IMR-90 (cell line): ENCODE data around the gene LRRC31. TPM values are rescaled to one million over a fixed set of nuclear protein-coding genes. Genes with fewer than 3 reads are reported as not detected.

Experiments used
- ATAC-seq: fragments of 200-7000 bp; cut with Tn5 transposase; 2 replicates; pipeline ENCODE4 v1.9.1; 2020; ENCODE audit warnings: low read depth, mild to moderate bottlenecking, moderate library complexity
- BruUV-seq: library from RNA; stranded (reverse); fragments of 400-500 nt; replicated peaks from 2 replicates; lab custom pipeline; 2021; lab: Mats Ljungman, UMichigan
- CTCF ChIA-PET: fragments of 300-600 bp; formaldehyde crosslinking; extraction: SDS; loops from one replicate; lab custom pipeline; 2021; ENCODE audit warnings: antibody characterized with exemption; lab: Yijun Ruan, JAX
- POLR2A ChIA-PET: fragments of 300-600 bp; sonication (Branson Sonifier 250); formaldehyde crosslinking; loops from one replicate; lab custom pipeline; 2022; ENCODE audit warnings: antibody characterized with exemption; ENCODE audit not compliant: unreplicated experiment; lab: Charles Lee
- DNase-seq: peaks from one replicate; pipeline ENCODE4 v3.0.0; 2013
- H2AFZ ChIP-seq: replicated peaks from 2 replicates; pipeline ENCODE3; 2013; ENCODE audit warnings: low read length, mild to moderate bottlenecking; ENCODE audit not compliant: poor library complexity
- H2AK5ac ChIP-seq: 2 replicates; pipeline ENCODE4 v1.6.1; 2013; ENCODE audit warnings: low read depth, low read length, inconsistent platforms
- H2AK9ac ChIP-seq: replicated peaks from 2 replicates; pipeline ENCODE3; 2013; ENCODE audit warnings: mild to moderate bottlenecking, low read depth, low read length, moderate library complexity; ENCODE audit not compliant: poor library complexity
- H2BK120ac ChIP-seq: 2 replicates; pipeline ENCODE4 v1.6.1; 2013; ENCODE audit warnings: low read depth, low read length, inconsistent platforms
- H2BK15ac ChIP-seq: 3 replicates; pipeline ENCODE4 v1.6.1; 2013; ENCODE audit warnings: low read depth, low read length, inconsistent platforms
- H2BK20ac ChIP-seq: 2 replicates; pipeline ENCODE4 v1.6.1; 2013; ENCODE audit warnings: low read depth, mild to moderate bottlenecking, inconsistent platforms, low read length, moderate library complexity
- H2BK5ac ChIP-seq: 2 replicates; pipeline ENCODE4 v1.6.1; 2013; ENCODE audit warnings: mild to moderate bottlenecking, low read depth, low read length, inconsistent platforms; ENCODE audit not compliant: poor library complexity, severe bottlenecking
- H3K14ac ChIP-seq: replicated peaks from 2 replicates; pipeline ENCODE4 v1.6.1; 2013; ENCODE audit warnings: low read depth, low read length, inconsistent platforms
- H3K18ac ChIP-seq: 2 replicates; pipeline ENCODE4 v1.6.1; 2013; ENCODE audit warnings: low read depth, low read length, control low read depth
- H3K23ac ChIP-seq: 2 replicates; pipeline ENCODE4 v1.6.1; 2013; ENCODE audit warnings: low read depth, low read length, inconsistent platforms
- H3K27ac ChIP-seq: 2 replicates; pipeline ENCODE4 v1.5.1; 2013; ENCODE audit warnings: mild to moderate bottlenecking, control low read depth, low read length; ENCODE audit not compliant: insufficient read depth
- H3K27me3 ChIP-seq: 2 replicates; pipeline ENCODE4 v1.6.1; 2013; ENCODE audit warnings: low read length; ENCODE audit not compliant: control insufficient read depth, insufficient read depth
- H3K36me3 ChIP-seq: 2 replicates; pipeline ENCODE4 v1.6.1; 2013; ENCODE audit warnings: low read length, mixed read lengths; ENCODE audit not compliant: control insufficient read depth, insufficient read depth
- H3K4ac ChIP-seq: 2 replicates; pipeline ENCODE4 v1.6.1; 2013; ENCODE audit warnings: low read depth, low read length, inconsistent platforms
- H3K4me1 ChIP-seq: 2 replicates; pipeline ENCODE4 v1.6.1; 2013; ENCODE audit warnings: low read length, mixed read lengths; ENCODE audit not compliant: control insufficient read depth, insufficient read depth
- H3K4me2 ChIP-seq: 2 replicates; pipeline ENCODE4 v1.6.1; 2013; ENCODE audit warnings: low read depth, mild to moderate bottlenecking, control low read depth, low read length, moderate library complexity
- H3K4me3 ChIP-seq: 2 replicates; pipeline ENCODE4 v1.5.1; 2013; ENCODE audit warnings: low read depth, mild to moderate bottlenecking, control low read depth, low read length, moderate library complexity; ENCODE audit not compliant: insufficient read depth
- H3K56ac ChIP-seq: 2 replicates; pipeline ENCODE4 v1.6.1; 2013; ENCODE audit warnings: low read length, inconsistent platforms; ENCODE audit not compliant: insufficient read depth; ENCODE audit errors: extremely low read depth
- H3K79me1 ChIP-seq, 2 experiments: 2 replicates each; pipeline ENCODE4 v1.6.1; 2013; ENCODE audit warnings: low read length in 2 of 2, inconsistent platforms in 1 of 2, low read depth in 1 of 2
- H3K9ac ChIP-seq: 2 replicates; pipeline ENCODE4 v1.6.1; 2013; ENCODE audit warnings: low read depth, low read length, control low read depth
- H3K9me1 ChIP-seq: 2 replicates; pipeline ENCODE4 v1.6.1; 2013; ENCODE audit warnings: low read length, inconsistent platforms; ENCODE audit not compliant: insufficient read depth
- H3K9me3 ChIP-seq: 2 replicates; pipeline ENCODE4 v1.6.1; 2013; ENCODE audit warnings: low read length; ENCODE audit not compliant: control insufficient read depth, insufficient read depth
- H4K20me1 ChIP-seq: 2 replicates; pipeline ENCODE4 v1.6.1; 2013; ENCODE audit warnings: low read length, inconsistent platforms; ENCODE audit not compliant: insufficient read depth
- H4K5ac ChIP-seq: 2 replicates; pipeline ENCODE4 v1.6.1; 2013; ENCODE audit warnings: mild to moderate bottlenecking, low read depth, low read length, control low read depth
- H4K8ac ChIP-seq, 2 experiments: 2 replicates each; pipeline ENCODE4 v1.6.1; 2013; ENCODE audit warnings: low read depth in 2 of 2, low read length in 2 of 2, control low read depth in 1 of 2, inconsistent platforms in 1 of 2
- H4K91ac ChIP-seq: 2 replicates; pipeline ENCODE4 v1.6.1; 2013; ENCODE audit warnings: low read depth, low read length, inconsistent platforms; ENCODE audit not compliant: insufficient read depth
- BHLHE40 ChIP-seq: fragments of 150-350 bp; IDR thresholded peaks from 2 replicates; pipeline ENCODE4 v1.6.1; 2016; ENCODE audit warnings: mild to moderate bottlenecking, low read depth, low read length
- CHD1 ChIP-seq: IDR thresholded peaks from 2 replicates; pipeline ENCODE4 v1.6.1; 2012; ENCODE audit warnings: low read depth, low read length, improper control_type of control experiment
- ELK1 ChIP-seq: fragments of 150-350 bp; IDR thresholded peaks from 2 replicates; pipeline ENCODE4 v1.6.1; 2016; ENCODE audit warnings: low read depth, mild to moderate bottlenecking, low read length, moderate library complexity, borderline replicate concordance
- NFE2L2 ChIP-seq: fragments of 150-350 bp; IDR thresholded peaks from 2 replicates; pipeline ENCODE4 v1.6.1; 2016; ENCODE audit warnings: low read depth, mild to moderate bottlenecking, low read length
- WGBS, 2 experiments: methylation state at CpG; one replicate each; pipeline versions ENCODE4 v1.1.5 to v1.1.7; 2013; ENCODE audit warnings: missing lambda C conversion rate in 2 of 2; ENCODE audit not compliant: insufficient read length in 1 of 2; ENCODE audit errors: extremely low coverage in 2 of 2; 5-methylcytosine and 5-hydroxymethylcytosine counted together
- dilution Hi-C: fragments of 300-500 bp; cut with HindIII; formaldehyde crosslinking; loops from one replicate; pipeline ENCODE4 v1.14.3; 2018; ENCODE audit warnings: low sequenced_read_pairs; ENCODE audit not compliant: unreplicated experiment
- in situ Hi-C: fragments of 300-500 bp; cut with MboI; formaldehyde crosslinking; loops from 3 replicates; pipeline ENCODE4 v1.14.3; 2019; ENCODE audit warnings: low sequenced_read_pairs, inconsistent platforms, mixed read lengths
- intact Hi-C: fragments of 100-400 bp; cut with micrococcal nuclease; formaldehyde crosslinking; loops from 2 replicates; pipeline ENCODE4 v1.10.0; 2022
- polyA plus RNA-seq, 3 experiments: library from polyadenylated mRNA; depleted of rRNA; stranded (reverse); fragments of >200 nt; gene quantifications; 2 replicates each; pipeline ENCODE4 v1.2.3, GENCODE V29; 2012; ENCODE audit warnings: low replicate concordance in 1 of 3
- total RNA-seq: library from RNA; depleted of rRNA; stranded (reverse); fragments of >200 nt; gene quantifications from 2 replicates; pipeline ENCODE4 v1.2.3, GENCODE V29; 2012

LRRC31 gene
- total and polyA plus RNA-seq, 2 of the 4 experiments (the other 2 are of a cell fraction) = not detected

DNA sequence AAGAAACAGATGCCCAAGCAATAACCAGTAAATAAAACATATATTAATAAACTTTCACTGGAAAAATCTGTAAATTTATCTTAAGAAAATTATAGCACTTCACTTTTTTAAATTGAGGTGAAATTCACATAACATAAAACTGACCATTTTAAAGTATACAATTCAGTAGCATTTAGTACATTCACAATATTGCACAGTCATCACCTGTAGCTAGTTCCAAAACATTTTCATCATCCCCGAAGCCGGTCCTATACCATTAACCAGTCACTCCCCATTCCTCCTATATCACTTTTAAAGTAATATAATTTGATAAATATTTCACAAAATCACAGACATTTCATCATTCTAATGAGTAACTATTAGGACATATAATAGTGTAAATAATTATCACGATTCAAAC, 65.1 kb downstream of the LRRC31 start:
- intact Hi-C loops = no loop called here

More for the DNA sequence above, 65.1 kb downstream of the LRRC31 start:
- WGBS, 2 experiments = no CpG with 5 or more reads among the region's 3 CpGs
- H2AFZ ChIP-seq = no peak overlapping the region
- H4K5ac ChIP-seq = no peak overlapping the region
- TF ChIP-seq ELK1 = no peak
- no peak for TF ChIP-seq CHD1
- no peak for TF ChIP-seq BHLHE40
- 0 out of 2 replicates have a peak, but pooled peaks have one; percentile 11 for TF ChIP-seq NFE2L2
- no peak overlapping the region for H2BK5ac ChIP-seq
- H4K91ac ChIP-seq = no peak overlapping the region
- H3K23ac ChIP-seq = no peak overlapping the region
- in situ Hi-C loops (no loop called here), dilution Hi-C loops (no loop called here)
- BruUV-seq = no TSS peak
- H3K36me3 ChIP-seq = peaks cover 2% of the 10 kb centered on the region; the same call in 1 of the 2 replicates
- no peak overlapping the region for H3K56ac ChIP-seq
- no peak overlapping the region for H3K9ac ChIP-seq
- no peaks in the 10 kb centered on the region for H4K20me1 ChIP-seq
- H3K18ac ChIP-seq = no peak overlapping the region
- no peak overlapping the region for H3K4me3 ChIP-seq
- H2BK120ac ChIP-seq = no peak overlapping the region
- no peaks in the 10 kb centered on the region for H3K79me1 ChIP-seq
- no peak overlapping the region for H2AK5ac ChIP-seq
- H3K4me2 ChIP-seq = no peak overlapping the region
- H3K9me3 ChIP-seq = no peaks in the 10 kb centered on the region
- ATAC-seq (no peak), DNase-seq (no peak)
- no peak overlapping the region for H2AK9ac ChIP-seq
- H3K4me1 ChIP-seq = no peaks in the 10 kb centered on the region
- H2BK15ac ChIP-seq = no peak overlapping the region
- H4K8ac ChIP-seq = no peak overlapping the region
- H3K27ac ChIP-seq = no peak overlapping the region
- ChIA-PET CTCF (no interaction called here), POLR2A (no interaction called here)
- H2BK20ac ChIP-seq = no peak overlapping the region
- no peaks in the 10 kb centered on the region; the same call in 1 of the 2 replicates for H3K9me1 ChIP-seq
- no peak overlapping the region for H3K14ac ChIP-seq
- H3K4ac ChIP-seq = no peak overlapping the region
- H3K27me3 ChIP-seq = no peaks in the 10 kb centered on the region
